ENCODE results near the gene EPS8. TPM values are rescaled to one million over a fixed set of nuclear protein-coding genes. Genes with fewer than 3 reads are reported as not detected.

Gene EPS8
- total RNA-seq, 1 experiment from 2014 or later: 85.3 TPM

- H3K9me3 Mint-ChIP-seq (ENCODE audit: unreplicated experiment): no peaks in the 10 kb centered on the region
- ChIA-PET POLR2A (interaction anchor here (0.9 to 2.8 kb wide), 3 partner anchors 32 to 158 kb away, joined by 3 to 12 read pairs (median 3); partner anchors contain the start of gene EPS8), CTCF (interaction anchor here (0.6 to 0.7 kb wide), 2 partner anchors 60 to 842 kb away, joined by 3 read pairs; no protein-coding TSS in a partner anchor)
- DNase-seq (ENCODE audit: unreplicated experiment): no peak
- no TSS peak for BruUV-seq (replicated peaks)
- peaks cover 48% of the 10 kb centered on the region for H3K4me1 Mint-ChIP-seq (ENCODE audit: insufficient read depth, unreplicated experiment)
- H3K27ac Mint-ChIP-seq (ENCODE audit: low read depth, unreplicated experiment): peak overlapping the region; percentile 97
- peaks cover 27% of the 10 kb centered on the region for H3K36me3 Mint-ChIP-seq (ENCODE audit: insufficient read depth, unreplicated experiment)
- no peak overlapping the region for H3K4me3 Mint-ChIP-seq (ENCODE audit: unreplicated experiment)
- no peak for TF ChIP-seq CTCF (IDR thresholded peaks at IDR 0.05; ENCODE audit: unreplicated experiment)
- intact Hi-C loops (cut with micrococcal nuclease): no loop called here
- no peaks in the 10 kb centered on the region for H3K27me3 Mint-ChIP-seq (ENCODE audit: insufficient read depth, unreplicated experiment)
Observed at GRCh38 chr12:15631007-15631715, 158.0 kb downstream of the EPS8 start.

GRCh38 chr12:15629761-15630160 is 159.4 kb downstream of the EPS8 start:
- intact Hi-C loops (cut with micrococcal nuclease): loop anchor here (2.0 kb wide), 1 partner anchor 29 kb away; no protein-coding TSS in a partner anchor
- H3K27ac Mint-ChIP-seq (ENCODE audit: low read depth, unreplicated experiment): peak overlapping the region; percentile 97
- no peaks in the 10 kb centered on the region for H3K27me3 Mint-ChIP-seq (ENCODE audit: insufficient read depth, unreplicated experiment)
- H3K9me3 Mint-ChIP-seq (ENCODE audit: unreplicated experiment): no peaks in the 10 kb centered on the region
- H3K36me3 Mint-ChIP-seq (ENCODE audit: insufficient read depth, unreplicated experiment): peaks cover 37% of the 10 kb centered on the region
- POLR2A ChIA-PET: interaction anchor here (0.6 to 2.8 kb wide), 8 partner anchors 20 to 253 kb away, joined by 3 to 12 read pairs (median 4); partner anchors contain the start of genes EPS8 and STRAP
- CTCF ChIA-PET: interaction anchor here (0.9 to 1.1 kb wide), 3 partner anchors 12 to 268 kb away, joined by 3 to 4 read pairs (median 3); no protein-coding TSS in a partner anchor
- no peak overlapping the region for H3K4me3 Mint-ChIP-seq (ENCODE audit: unreplicated experiment)
- BruUV-seq (replicated peaks): no TSS peak
- TF ChIP-seq CTCF (IDR thresholded peaks at IDR 0.05; ENCODE audit: unreplicated experiment): no peak
- peak; percentile 40 for DNase-seq (ENCODE audit: unreplicated experiment)
- peaks cover 48% of the 10 kb centered on the region for H3K4me1 Mint-ChIP-seq (ENCODE audit: insufficient read depth, unreplicated experiment)

GRCh38 chr12:15629108-15629507 is 160.1 kb downstream of the EPS8 start:
- Mint-ChIP-seq H3K27me3 (ENCODE audit: insufficient read depth, unreplicated experiment) (no peaks in the 10 kb centered on the region), H3K27ac (ENCODE audit: low read depth, unreplicated experiment) (peak overlapping the region; percentile 97), H3K9me3 (ENCODE audit: unreplicated experiment) (no peaks in the 10 kb centered on the region), H3K36me3 (ENCODE audit: insufficient read depth, unreplicated experiment) (peaks cover 43% of the 10 kb centered on the region), H3K4me3 (ENCODE audit: unreplicated experiment) (peak overlapping the region; percentile 48), H3K4me1 (ENCODE audit: insufficient read depth, unreplicated experiment) (peaks cover 48% of the 10 kb centered on the region)
- ChIA-PET POLR2A (interaction anchor here (0.6 to 2.8 kb wide), 7 partner anchors 19 to 253 kb away, joined by 3 to 12 read pairs (median 3); partner anchors contain the start of genes EPS8 and STRAP), CTCF (interaction anchor here (0.9 to 1.1 kb wide), 3 partner anchors 11 to 269 kb away, joined by 3 to 4 read pairs (median 3); no protein-coding TSS in a partner anchor)
- TF ChIP-seq CTCF (IDR thresholded peaks at IDR 0.05; ENCODE audit: unreplicated experiment): no peak
- BruUV-seq (replicated peaks): no TSS peak
- intact Hi-C loops (cut with micrococcal nuclease): loop anchor here (2.0 kb wide), 1 partner anchor 28 kb away; no protein-coding TSS in a partner anchor
- DNase-seq (ENCODE audit: unreplicated experiment): peak; percentile 87

Measured in MCF 10A (cell line).